GM12891 (cell line): ENCODE data around the gene PJVK.
A peak's percentile ranks its signal among the peaks of the same experiment; 100 is the strongest.

ENCODE experiments used
- DNase-seq: peaks from one replicate; pipeline ENCODE4 v3.0.0; 2011; ENCODE audit warnings: low spot score; ENCODE audit not compliant: insufficient read length
- FAIRE-seq: peaks from 2 replicates; lab custom pipeline; 2011; peaks lifted over from hg19 to GRCh38; lab: Jason Lieb, UNC
- PAX5 ChIP-seq: IDR thresholded peaks from 2 replicates; pipeline ENCODE4 v1.6.1; 2011; ENCODE audit warnings: low read length, moderate library complexity, mild to moderate bottlenecking; ENCODE audit not compliant: insufficient read depth, severe bottlenecking
- POLR2A ChIP-seq: IDR thresholded peaks from 2 replicates; pipeline ENCODE4 v1.6.1; 2011; ENCODE audit warnings: low read depth, low read length, control low read depth
- POLR2AphosphoS5 ChIP-seq: IDR thresholded peaks from 2 replicates; pipeline ENCODE4 v1.6.1; 2011; ENCODE audit warnings: low read depth, low read length, control low read depth
- POU2F2 ChIP-seq: IDR thresholded peaks from 2 replicates; pipeline ENCODE4 v1.6.1; 2011; ENCODE audit warnings: low read depth, mild to moderate bottlenecking, control low read depth, low read length, moderate library complexity
- SPI1 ChIP-seq: IDR thresholded peaks from 2 replicates; pipeline ENCODE4 v1.6.1; 2011; ENCODE audit warnings: low read depth, low read length, control low read depth
- TAF1 ChIP-seq: IDR thresholded peaks from 2 replicates; pipeline ENCODE4 v1.6.1; 2011; ENCODE audit warnings: low read depth, low read length, control low read depth

PJVK gene

DNA sequence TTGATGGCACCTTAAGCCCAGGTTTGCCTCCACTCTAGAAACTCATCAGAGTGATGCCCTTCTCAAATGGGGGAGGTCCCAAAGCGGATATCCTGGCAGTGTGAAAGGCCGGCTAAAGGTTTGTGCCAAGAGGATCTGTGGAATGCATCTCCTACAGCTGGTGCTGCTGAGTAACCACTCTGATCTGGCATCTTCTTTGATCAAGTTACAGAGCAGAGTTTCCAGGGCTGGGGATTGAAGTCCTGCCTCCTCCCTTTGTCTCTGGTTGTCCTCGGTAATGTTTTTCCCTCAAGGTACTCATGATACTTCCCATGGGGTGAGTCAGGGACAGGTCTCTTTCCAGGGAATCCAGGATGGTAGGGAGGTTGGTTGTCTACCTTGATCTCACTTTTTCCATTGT, 24.8 kb upstream of the PJVK start:
- TF ChIP-seq SPI1 (no peak), TAF1 (no peak), POU2F2 (no peak)
- FAIRE-seq (no peak), DNase-seq (no peak)

DNA sequence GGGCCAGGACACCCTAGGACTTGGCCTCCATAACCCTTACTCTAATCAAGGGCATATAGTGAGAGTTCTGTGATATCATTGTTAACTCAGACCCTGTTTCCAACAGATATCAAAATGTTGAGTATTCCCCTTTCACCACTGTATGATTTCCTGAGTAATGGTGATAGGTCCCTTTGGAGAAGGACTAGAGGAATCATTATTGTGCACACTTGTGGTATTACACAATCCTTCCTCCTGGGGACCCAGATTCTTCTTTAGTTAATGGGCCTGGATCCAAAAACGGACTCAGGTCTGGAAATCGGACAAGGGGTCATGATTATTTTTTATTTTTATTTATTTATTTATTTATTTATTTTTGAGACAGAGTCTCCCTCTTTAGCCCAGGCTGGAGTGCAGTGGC, 23.7 kb upstream of the PJVK start:
- FAIRE-seq: no peak
- DNase-seq: no peak
- no peak for TF ChIP-seq TAF1
- TF ChIP-seq SPI1: no peak
- TF ChIP-seq POLR2AphosphoS5: no peak
- TF ChIP-seq POLR2A: no peak
- TF ChIP-seq PAX5: no peak
- TF ChIP-seq POU2F2: no peak

DNA sequence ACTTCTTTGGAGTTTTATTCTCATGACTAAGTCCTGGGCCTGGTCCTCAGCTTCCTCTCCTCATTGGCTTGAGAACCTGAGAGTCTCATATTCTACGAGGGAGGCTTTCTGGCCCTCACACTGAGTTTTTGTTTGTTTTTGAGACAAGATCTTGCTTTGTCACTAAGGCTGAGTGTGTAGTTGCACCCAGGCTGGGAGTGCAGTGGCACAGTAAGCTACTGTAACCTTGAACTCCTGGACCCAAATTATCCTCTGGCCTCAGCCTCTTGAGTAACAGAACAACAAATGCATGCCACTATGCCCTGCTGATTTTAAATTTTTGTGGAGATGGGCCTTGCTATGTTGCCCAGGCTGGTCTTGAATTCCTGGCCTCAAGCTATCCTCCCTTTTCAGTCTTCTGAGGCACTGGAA, 22.8 kb upstream of the PJVK start:
- DNase-seq (no peak), FAIRE-seq (no peak)
- TF ChIP-seq TAF1 (no peak), SPI1 (no peak), POLR2A (no peak), POU2F2 (no peak), PAX5 (no peak), POLR2AphosphoS5 (no peak)

DNA sequence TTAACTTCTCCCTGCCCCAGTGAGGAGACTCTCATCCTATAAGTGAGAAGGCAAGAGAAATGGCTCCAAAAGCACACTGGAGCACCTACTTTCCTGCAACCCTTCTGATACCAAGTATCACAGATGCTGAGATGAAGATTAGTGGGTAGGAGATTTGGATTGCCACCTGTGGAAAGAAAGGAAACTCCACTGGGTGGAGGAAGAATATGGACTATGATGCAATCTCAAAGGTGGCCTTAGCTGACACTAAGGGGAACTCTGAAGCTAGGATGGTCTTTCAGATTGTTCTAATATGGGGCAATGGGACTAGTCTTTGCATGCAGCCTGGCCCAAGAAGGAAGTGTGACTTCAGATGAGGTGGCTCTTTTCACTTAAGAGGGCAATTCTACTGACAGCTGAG, 21.8 kb upstream of the PJVK start:
- no peak for DNase-seq
- TF ChIP-seq SPI1 (0 out of 2 replicates have a peak, but pooled peaks have one; percentile 0), POLR2AphosphoS5 (0 out of 2 replicates have a peak, but pooled peaks have one; percentile 32), TAF1 (no peak)
- FAIRE-seq: no peak

DNA sequence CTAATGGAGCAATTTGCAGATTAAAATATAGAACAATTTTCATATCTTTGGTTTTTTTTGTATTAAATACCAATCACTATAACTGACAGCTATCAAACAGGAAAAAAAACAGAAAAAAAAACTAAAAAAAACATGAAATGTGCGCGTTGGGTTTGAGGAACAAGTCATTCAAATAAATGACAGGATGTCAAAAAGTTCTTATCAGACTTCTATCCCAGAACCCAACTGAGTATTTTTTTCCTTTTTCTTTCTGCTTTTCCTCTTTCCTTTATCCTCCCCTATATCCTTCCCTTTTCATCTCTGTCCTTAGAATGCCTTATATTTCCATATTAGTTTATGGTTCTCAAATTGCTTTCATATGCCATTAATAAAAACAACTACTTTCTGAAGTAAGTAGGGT, 14.5 kb upstream of the PJVK start:
- DNase-seq (no peak), FAIRE-seq (no peak)
- TF ChIP-seq TAF1: no peak
- no peak for TF ChIP-seq PAX5
- no peak for TF ChIP-seq POU2F2
- TF ChIP-seq SPI1: no peak
- no peak for TF ChIP-seq POLR2AphosphoS5
- no peak for TF ChIP-seq POLR2A

DNA sequence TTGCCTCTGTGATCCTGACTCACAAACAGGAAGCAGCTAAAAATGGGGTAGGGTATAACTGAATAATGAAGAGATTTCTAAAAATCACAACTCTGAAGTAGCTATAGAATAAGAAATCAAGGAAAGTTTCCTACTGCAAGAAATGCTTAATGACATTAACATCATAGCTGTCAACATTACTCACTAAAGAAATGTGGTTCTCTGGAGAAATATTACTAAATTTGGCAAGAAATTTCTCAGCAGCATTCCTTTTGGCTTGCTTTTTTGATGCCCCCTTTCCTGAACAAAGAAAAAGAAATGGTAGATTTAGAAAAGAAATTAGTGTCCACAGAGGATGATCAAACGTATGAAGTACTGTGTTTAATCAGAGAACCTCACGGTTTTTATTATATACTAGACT, 9.8 kb upstream of the PJVK start:
- DNase-seq (no peak), FAIRE-seq (no peak)
- TF ChIP-seq TAF1 (no peak), SPI1 (no peak), POLR2AphosphoS5 (no peak), POLR2A (no peak)

DNA sequence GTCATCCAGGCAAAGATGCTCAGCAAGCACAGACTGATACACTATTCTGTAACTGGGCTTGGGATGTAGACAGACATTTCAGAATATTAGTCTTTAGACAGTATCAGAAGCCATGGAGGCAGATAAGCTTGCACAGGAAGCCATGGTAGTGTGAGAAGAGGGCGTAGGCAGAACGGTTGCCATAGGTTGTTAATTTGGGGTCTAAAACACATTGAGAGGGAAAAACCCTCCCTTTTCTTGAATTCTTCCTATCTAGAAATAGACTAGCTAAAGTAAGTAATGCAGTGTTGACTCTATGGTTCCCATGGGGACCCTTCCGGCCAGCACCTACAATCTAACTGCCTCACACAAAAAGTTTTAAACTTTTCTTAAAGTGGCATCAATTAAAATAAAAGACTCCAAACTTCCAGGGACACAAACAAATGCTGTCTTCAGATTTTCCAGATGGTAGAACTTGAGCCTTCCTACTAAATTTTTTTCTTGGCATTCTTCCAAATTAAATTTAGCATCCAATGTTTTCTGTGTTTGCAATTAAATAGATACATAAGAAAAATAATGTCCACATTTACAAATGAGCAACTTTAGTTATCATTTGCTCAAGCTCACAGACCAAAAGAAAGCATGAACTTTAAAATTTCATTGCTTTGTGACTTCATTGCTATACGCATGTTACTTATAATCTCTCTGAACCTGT, 2.1 kb upstream of the PJVK start:
- no peak for DNase-seq
- peak; percentile 82 for FAIRE-seq
- TF ChIP-seq PAX5 (no peak), POLR2A (peak; percentile 57; the same call in 1 of the 2 replicates), POU2F2 (no peak)

DNA sequence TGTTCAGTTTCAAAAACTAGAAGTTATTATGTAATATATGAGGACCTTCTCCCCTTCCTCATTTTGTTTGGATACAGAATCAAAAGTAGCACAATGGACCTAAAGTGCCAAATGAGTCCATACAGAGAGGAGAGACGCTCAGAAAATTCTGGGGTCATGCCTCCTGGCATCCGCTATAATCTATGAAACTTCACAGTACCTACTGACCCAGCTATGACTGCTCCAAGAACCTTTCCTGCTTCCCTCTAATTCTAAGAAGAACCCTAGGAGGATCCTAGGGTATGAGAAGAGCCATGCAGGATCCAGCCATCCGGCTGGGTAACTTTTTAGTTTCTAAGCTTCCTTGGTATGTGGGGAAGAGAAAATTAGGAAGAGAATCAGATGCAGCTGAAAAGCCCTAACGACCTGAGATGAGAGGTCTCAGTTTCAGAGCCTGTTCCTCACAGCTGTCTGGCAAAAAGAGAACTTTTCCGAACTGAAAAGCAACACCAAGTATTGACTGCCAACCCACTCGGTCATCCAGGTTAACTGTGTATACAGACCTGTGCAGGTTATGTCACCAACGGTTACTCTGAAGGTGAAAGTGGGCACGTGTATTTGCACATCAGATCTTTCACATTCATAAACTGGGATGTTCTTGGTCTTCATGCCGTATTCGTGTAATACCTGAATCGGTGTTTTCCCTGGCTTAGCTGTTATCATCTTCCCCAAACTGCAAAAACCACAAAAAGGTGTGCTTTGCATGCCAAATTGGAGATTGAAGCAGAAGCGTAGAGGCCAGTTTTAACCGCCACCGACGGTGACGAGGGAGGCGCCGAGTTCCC, 1.3 kb upstream of the PJVK start:
- TF ChIP-seq PAX5 (no peak), POU2F2 (peak; percentile 42; the same call in 1 of the 2 replicates), SPI1 (peak; percentile 22; the same call in 1 of the 2 replicates), TAF1 (no peak), POLR2AphosphoS5 (peak; percentile 80), POLR2A (no peak)
- FAIRE-seq: no peak
- DNase-seq: no peak

DNA sequence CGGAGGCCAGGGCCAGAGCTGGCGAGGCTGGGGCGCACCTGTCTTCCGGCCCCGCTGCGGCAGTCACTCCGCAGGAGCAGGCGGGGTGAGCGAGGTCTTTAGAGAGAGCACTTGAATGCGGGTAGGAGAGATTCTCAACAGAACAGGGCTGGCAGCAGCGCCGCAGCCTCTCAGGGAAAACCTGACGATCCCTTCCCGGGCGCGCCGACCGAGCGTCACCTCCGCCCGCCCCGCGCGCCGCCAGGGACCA, 729 bp upstream of the PJVK start:
- FAIRE-seq: no peak
- peak; percentile 41 for DNase-seq
- TF ChIP-seq POLR2A (no peak), TAF1 (no peak), POLR2AphosphoS5 (0 out of 2 replicates have a peak, but pooled peaks have one; percentile 11), PAX5 (no peak), POU2F2 (no peak), SPI1 (no peak)

DNA sequence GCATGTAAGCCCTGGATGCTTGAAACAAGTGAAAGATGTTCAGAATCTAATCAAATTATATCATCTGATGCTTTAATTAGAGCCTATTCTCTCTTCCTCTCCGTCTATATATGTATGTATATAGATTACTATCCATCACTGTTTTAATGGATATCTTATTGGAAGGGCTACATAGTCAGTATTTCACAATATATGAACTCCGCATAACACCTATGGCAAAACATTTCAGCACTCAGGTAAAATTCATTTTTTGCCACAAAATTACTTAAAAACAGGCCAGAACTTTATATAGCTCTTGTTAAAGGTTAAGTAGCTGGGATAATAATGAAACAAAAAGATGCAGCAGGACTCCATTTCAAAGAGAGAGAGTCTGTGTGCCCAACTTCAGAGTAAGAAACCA, 1.2 kb downstream of the PJVK start:
- no peak for FAIRE-seq
- TF ChIP-seq PAX5 (no peak), POLR2A (no peak), POLR2AphosphoS5 (no peak), SPI1 (no peak), POU2F2 (no peak), TAF1 (no peak)
- DNase-seq: no peak
